HepG2 (cell line): Measurements from ENCODE around the gene SUSD3. TPM values are rescaled to one million over a fixed set of nuclear protein-coding genes. Genes with fewer than 3 reads are reported as not detected.

ENCODE experiments used
- NR1H2 ChIP-seq: sonication (generic); formaldehyde crosslinking; IDR thresholded peaks from 2 replicates; pipeline ENCODE4 v1.8.1; 2022; ENCODE audit warnings: low read depth, missing genetic modification reagents, borderline replicate concordance
- ZBTB21 ChIP-seq: sonication (generic); formaldehyde crosslinking; IDR thresholded peaks from 2 replicates; pipeline ENCODE4 v1.4.0; 2020; ENCODE audit warnings: missing genetic modification reagents
- ZBTB38 ChIP-seq: sonication (generic); formaldehyde crosslinking; IDR thresholded peaks from 2 replicates; pipeline ENCODE4 v1.5.1; 2020; ENCODE audit warnings: mild to moderate bottlenecking, missing genetic modification reagents
- ZNF280D ChIP-seq: sonication (generic); formaldehyde crosslinking; IDR thresholded peaks from 2 replicates; pipeline ENCODE4 v1.5.1; 2020; ENCODE audit warnings: mild to moderate bottlenecking, missing genetic modification reagents
- ZNF407 ChIP-seq: sonication (generic); formaldehyde crosslinking; IDR thresholded peaks from one replicate; pipeline ENCODE4 v1.5.1; 2020; ENCODE audit warnings: mild to moderate bottlenecking, missing genetic modification reagents; ENCODE audit errors: not compliant biosample characterization
- ZNF639 ChIP-seq: conservative IDR thresholded peaks from 2 replicates; pipeline ENCODE4 v1.6.1; 2018; ENCODE audit warnings: missing genetic modification reagents
- ZNF740 ChIP-seq: sonication (generic); formaldehyde crosslinking; IDR thresholded peaks from 2 replicates; pipeline ENCODE4 v1.4.0; 2020; ENCODE audit warnings: missing genetic modification reagents
- polyA plus RNA-seq, 8 experiments: library from polyadenylated mRNA; depleted of rRNA in 3 of 8; stranded (reverse) in 7 of 8; unstranded in 1 of 8; fragments of >200 nt; fragmentation: Illumina TruSeq in 4 of 8; extraction: Trizol in 4 of 8; gene quantifications; 2 replicates each; pipeline versions ENCODE4 v1.2.1 to v1.2.3, GENCODE V29; 2011 to 2016; ENCODE audit warnings: low read depth in 4 of 8, missing spikeins in 1 of 8, mixed read lengths in 1 of 8; ENCODE audit not compliant: insufficient read depth in 1 of 8
- total RNA-seq, 5 experiments: library from RNA; depleted of rRNA; stranded (reverse); fragments of >200 nt; fragmentation: Illumina TruSeq; extraction: Trizol; gene quantifications; 2 replicates each; pipeline ENCODE4 v1.2.3, GENCODE V29; 2016; ENCODE audit warnings: low read depth in 1 of 5
- TF ChIP-seq, protein P1 (sequence below): sonication (generic); formaldehyde crosslinking; IDR thresholded peaks from 2 replicates; pipeline ENCODE4 v1.5.1; 2020; ENCODE audit warnings: mild to moderate bottlenecking, moderate library complexity, missing genetic modification reagents
- TF ChIP-seq, protein P2 (sequence below): fragments of 450-650 bp; IDR thresholded peaks from 2 replicates; pipeline ENCODE4 v1.6.1; 2017; ENCODE audit warnings: mild to moderate bottlenecking

The SUSD3 gene
- total and polyA plus RNA-seq, 2 of the 13 experiments (the other 11 are each of a cell fraction or from before 2014, with no cell fraction given), result 7.0 to 9.1 TPM

DNA sequence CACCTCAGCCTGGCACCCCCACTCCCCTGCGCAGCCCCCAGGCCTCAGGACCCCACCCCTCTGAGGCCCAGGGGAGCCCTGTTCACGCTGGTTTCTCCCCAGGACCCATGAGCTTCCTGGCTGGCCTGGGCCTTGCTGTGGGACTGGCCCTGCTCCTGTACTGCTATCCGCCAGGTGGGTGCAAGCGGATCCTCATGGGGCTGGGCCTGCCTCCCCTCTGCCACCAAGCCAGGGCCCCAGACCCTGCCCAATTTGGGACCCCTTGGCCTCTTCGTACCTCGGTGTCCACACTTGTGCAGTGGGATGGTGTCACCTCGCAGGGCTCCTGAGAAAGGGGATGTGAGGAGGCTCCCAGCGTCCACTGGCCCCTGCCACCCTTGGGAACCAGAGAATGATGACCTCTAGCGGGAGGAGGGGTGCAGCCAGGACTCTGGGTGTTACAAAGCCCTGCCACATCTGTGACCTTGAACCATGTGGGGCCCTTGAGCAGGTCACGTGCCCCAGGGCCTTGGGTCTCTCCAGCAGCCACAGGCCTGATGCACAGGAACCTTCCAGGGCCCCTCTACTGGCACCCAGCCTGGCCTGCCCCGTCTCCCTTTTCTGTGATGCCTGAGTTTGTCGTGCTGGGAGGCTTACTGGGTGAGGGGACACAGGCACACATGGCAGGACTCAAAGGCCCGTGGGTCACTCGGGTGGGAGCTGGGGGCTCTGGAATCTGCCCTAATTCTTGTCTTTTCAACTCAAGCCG lies 53.8 kb downstream of the SUSD3 start (continued):
- TF ChIP-seq ZNF407 (CRISPR knock-in tag), result peak; percentile 33
- TF ChIP-seq, protein P1, sequence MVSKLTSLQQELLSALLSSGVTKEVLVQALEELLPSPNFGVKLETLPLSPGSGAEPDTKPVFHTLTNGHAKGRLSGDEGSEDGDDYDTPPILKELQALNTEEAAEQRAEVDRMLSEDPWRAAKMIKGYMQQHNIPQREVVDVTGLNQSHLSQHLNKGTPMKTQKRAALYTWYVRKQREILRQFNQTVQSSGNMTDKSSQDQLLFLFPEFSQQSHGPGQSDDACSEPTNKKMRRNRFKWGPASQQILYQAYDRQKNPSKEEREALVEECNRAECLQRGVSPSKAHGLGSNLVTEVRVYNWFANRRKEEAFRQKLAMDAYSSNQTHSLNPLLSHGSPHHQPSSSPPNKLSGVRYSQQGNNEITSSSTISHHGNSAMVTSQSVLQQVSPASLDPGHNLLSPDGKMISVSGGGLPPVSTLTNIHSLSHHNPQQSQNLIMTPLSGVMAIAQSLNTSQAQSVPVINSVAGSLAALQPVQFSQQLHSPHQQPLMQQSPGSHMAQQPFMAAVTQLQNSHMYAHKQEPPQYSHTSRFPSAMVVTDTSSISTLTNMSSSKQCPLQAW (CRISPR knock-in tag), result peak; percentile 72; the same call in 1 of the 2 replicates
- TF ChIP-seq, protein P2, sequence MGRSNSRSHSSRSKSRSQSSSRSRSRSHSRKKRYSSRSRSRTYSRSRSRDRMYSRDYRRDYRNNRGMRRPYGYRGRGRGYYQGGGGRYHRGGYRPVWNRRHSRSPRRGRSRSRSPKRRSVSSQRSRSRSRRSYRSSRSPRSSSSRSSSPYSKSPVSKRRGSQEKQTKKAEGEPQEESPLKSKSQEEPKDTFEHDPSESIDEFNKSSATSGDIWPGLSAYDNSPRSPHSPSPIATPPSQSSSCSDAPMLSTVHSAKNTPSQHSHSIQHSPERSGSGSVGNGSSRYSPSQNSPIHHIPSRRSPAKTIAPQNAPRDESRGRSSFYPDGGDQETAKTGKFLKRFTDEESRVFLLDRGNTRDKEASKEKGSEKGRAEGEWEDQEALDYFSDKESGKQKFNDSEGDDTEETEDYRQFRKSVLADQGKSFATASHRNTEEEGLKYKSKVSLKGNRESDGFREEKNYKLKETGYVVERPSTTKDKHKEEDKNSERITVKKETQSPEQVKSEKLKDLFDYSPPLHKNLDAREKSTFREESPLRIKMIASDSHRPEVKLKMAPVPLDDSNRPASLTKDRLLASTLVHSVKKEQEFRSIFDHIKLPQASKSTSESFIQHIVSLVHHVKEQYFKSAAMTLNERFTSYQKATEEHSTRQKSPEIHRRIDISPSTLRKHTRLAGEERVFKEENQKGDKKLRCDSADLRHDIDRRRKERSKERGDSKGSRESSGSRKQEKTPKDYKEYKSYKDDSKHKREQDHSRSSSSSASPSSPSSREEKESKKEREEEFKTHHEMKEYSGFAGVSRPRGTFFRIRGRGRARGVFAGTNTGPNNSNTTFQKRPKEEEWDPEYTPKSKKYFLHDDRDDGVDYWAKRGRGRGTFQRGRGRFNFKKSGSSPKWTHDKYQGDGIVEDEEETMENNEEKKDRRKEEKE, result no peak
- TF ChIP-seq ZBTB38, result peak; percentile 86
- TF ChIP-seq NR1H2 (CRISPR knock-in tag), result no peak
- 0 out of 2 replicates have a peak, but pooled peaks have one; percentile 54 for TF ChIP-seq ZNF639 (CRISPR knock-in tag)
- no peak; the same call in 1 of the 2 replicates for TF ChIP-seq ZNF740
- TF ChIP-seq ZBTB21 (CRISPR knock-in tag), result 0 out of 2 replicates have a peak, but pooled peaks have one; percentile 31
- TF ChIP-seq ZNF280D (CRISPR knock-in tag), result peak; percentile 96
